ENCODE data around the gene SPTBN2.

SPTBN2 gene

GRCh38 chr11:66723693-66724092, 5.3 kb downstream of the SPTBN2 start:
- no peak for DNase-seq

GRCh38 chr11:66722745-66723651, 6.0 kb downstream of the SPTBN2 start:
- no peak for DNase-seq

- DNase-seq: no peak
Measured at GRCh38 chr11:66721939-66722338, 7.1 kb downstream of the SPTBN2 start.

- DNase-seq: no peak
Measured at GRCh38 chr11:66720899-66721470, 8.0 kb downstream of the SPTBN2 start.

- no peak for DNase-seq
Measured at GRCh38 chr11:66720223-66720898, 8.7 kb downstream of the SPTBN2 start.

- DNase-seq: no peak
Measured at GRCh38 chr11:66719111-66719872, 9.7 kb downstream of the SPTBN2 start.

GRCh38 chr11:66718320-66718971, 10.6 kb downstream of the SPTBN2 start:
- DNase-seq: no peak

GRCh38 chr11:66717925-66718319, 11.1 kb downstream of the SPTBN2 start:
- DNase-seq: no peak

- DNase-seq: no peak
Measured at GRCh38 chr11:66716996-66717395, 12.0 kb downstream of the SPTBN2 start.

GRCh38 chr11:66715346-66716085, 13.5 kb downstream of the SPTBN2 start:
- no peak for DNase-seq

- no peak for DNase-seq
Measured at GRCh38 chr11:66713746-66714480, 15.1 kb downstream of the SPTBN2 start.

- no peak for DNase-seq
Measured at GRCh38 chr11:66710384-66710930, 18.6 kb downstream of the SPTBN2 start.

GRCh38 chr11:66708701-66709100, 20.3 kb downstream of the SPTBN2 start:
- no peak for DNase-seq

GRCh38 chr11:66708094-66708493, 20.9 kb downstream of the SPTBN2 start:
- DNase-seq: no peak

GRCh38 chr11:66707486-66707885, 21.5 kb downstream of the SPTBN2 start:
- DNase-seq: no peak

GRCh38 chr11:66706989-66707388, 22.0 kb downstream of the SPTBN2 start:
- DNase-seq: no peak

- DNase-seq: no peak
Measured at GRCh38 chr11:66705587-66706335, 23.3 kb downstream of the SPTBN2 start.

- no peak for DNase-seq
Measured at GRCh38 chr11:66704659-66705360, 24.2 kb downstream of the SPTBN2 start.
